Keratinocyte (primary cell): Measurements from ENCODE around the gene GABRB1.

ENCODE experiments used
- EZH2 ChIP-seq: IDR thresholded peaks from one replicate; pipeline ENCODE4 v1.6.1; 2012; ENCODE audit warnings: inconsistent platforms, mild to moderate bottlenecking, low read length, moderate library complexity
- TF ChIP-seq, protein P1 (sequence below), 3 experiments: IDR thresholded peaks in 1 of 3; conservative IDR thresholded peaks in 1 of 3; optimal IDR thresholded peaks in 1 of 3; 2 replicates in 2 of 3; 3 replicates in 1 of 3; pipeline versions ENCODE3 to v1.5.1; 2011; ENCODE audit warnings: low read length in 3 of 3, mild to moderate bottlenecking in 3 of 3, moderate library complexity in 2 of 3, control low read depth in 1 of 3, inconsistent platforms in 1 of 3; ENCODE audit not compliant: insufficient read depth in 2 of 3; ENCODE audit errors: extremely low read depth in 1 of 3

DNA sequence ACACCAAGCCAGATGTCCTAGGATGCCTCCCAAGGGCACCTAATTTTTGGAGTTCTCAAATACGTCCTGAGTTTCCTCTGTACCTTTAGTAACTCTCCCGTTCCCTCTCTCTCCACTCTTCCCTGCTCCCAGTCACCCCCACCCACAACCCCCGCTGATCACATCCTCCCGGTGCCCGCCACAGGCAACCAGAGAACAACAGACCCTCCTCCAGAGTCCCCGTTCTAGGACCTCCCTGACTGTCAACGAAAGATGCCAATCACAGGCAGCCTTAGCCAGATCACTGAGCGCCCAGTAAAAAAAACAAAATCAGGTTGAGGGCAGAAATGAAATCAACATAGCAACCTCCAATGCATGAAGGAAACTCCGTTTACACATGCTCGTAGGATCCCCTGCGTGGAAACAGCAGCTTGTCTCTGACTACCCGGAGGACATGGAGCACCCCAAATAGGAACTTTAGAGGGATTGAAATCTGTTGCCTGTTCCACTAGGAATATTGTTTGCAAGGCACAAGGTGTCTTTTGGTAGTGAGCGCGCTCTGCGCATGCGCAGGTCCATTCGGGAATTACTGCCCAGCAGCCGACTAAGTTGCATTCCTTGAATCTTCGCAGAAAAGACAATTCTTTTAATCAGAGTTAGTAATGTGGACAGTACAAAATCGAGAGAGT, at the start of gene GABRB1:
- TF ChIP-seq, protein P1, sequence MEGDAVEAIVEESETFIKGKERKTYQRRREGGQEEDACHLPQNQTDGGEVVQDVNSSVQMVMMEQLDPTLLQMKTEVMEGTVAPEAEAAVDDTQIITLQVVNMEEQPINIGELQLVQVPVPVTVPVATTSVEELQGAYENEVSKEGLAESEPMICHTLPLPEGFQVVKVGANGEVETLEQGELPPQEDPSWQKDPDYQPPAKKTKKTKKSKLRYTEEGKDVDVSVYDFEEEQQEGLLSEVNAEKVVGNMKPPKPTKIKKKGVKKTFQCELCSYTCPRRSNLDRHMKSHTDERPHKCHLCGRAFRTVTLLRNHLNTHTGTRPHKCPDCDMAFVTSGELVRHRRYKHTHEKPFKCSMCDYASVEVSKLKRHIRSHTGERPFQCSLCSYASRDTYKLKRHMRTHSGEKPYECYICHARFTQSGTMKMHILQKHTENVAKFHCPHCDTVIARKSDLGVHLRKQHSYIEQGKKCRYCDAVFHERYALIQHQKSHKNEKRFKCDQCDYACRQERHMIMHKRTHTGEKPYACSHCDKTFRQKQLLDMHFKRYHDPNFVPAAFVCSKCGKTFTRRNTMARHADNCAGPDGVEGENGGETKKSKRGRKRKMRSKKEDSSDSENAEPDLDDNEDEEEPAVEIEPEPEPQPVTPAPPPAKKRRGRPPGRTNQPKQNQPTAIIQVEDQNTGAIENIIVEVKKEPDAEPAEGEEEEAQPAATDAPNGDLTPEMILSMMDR (optimal IDR thresholded peaks at IDR 0.05 in 1 of 3, IDR thresholded peaks at IDR 0.05 in 1 of 3, conservative IDR thresholded peaks at IDR 0.05 in 1 of 3; ENCODE audit: extremely low read depth in 1 of 3, insufficient read depth in 2 of 3, low read length in 3 of 3): no peak
- TF ChIP-seq EZH2: no peak
